Measurements from ENCODE around the gene ATOX1. TPM values are rescaled to one million over a fixed set of nuclear protein-coding genes. Genes with fewer than 3 reads are reported as not detected.

ATOX1 gene, protein sequence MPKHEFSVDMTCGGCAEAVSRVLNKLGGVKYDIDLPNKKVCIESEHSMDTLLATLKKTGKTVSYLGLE
- total RNA-seq (2013; cell fraction: nucleolus; rRNA removed), result 94.2 and 105 TPM in 2 replicates
- 136 and 139 TPM in 2 replicates for total RNA-seq (2014; rRNA removed)
- 130 and 139 TPM in 2 replicates for total RNA-seq (2014; rRNA removed; fragmentation: Illumina TruSeq; extraction: Trizol)
- total RNA-seq (2021), result 140 and 158 TPM in 2 replicates
- polyA plus RNA-seq (2011; ENCODE audit: low read depth), result 89.5 TPM
- 94.4 and 161 TPM in 2 replicates for polyA plus RNA-seq (2011; rRNA removed)
- polyA plus RNA-seq (2011; cell fraction: cytosol; rRNA removed), result 375 and 451 TPM in 2 replicates
- 134 and 141 TPM in 2 replicates for polyA plus RNA-seq (2011; cell fraction: nucleus; rRNA removed)
- polyA plus RNA-seq (2012), result 153 and 189 TPM in 2 replicates
- 138 and 231 TPM in 2 replicates for polyA plus RNA-seq (2014; fragmentation: Illumina TruSeq; extraction: Trizol)
- polyA plus RNA-seq (2014; fragmentation: Nextera tagmentation; extraction: Ambion mirVana), result 100 to 1,000 TPM; 576 to 642 TPM
- polyA plus RNA-seq (2014; rRNA removed), result 237 and 259 TPM in 2 replicates
- polyA plus RNA-seq (2016; fragmentation: Nextera tagmentation; extraction: Ambion mirVana), result 100 to 1,000 TPM; 377 to 419 TPM
- 179 and 269 TPM in 2 replicates for polyA minus RNA-seq (2011; rRNA and poly(A)+ RNA removed)
- polyA minus RNA-seq (2011; cell fraction: cytosol; rRNA and poly(A)+ RNA removed), result 52.4 and 56.0 TPM in 2 replicates
- 54.5 and 83.6 TPM in 2 replicates for polyA minus RNA-seq (2011; cell fraction: nucleus; rRNA and poly(A)+ RNA removed)
- Bru-seq, nascent RNA, result percentile 86 among the genes with signal in this experiment
- percentile 73 among the genes with signal in this experiment for BruChase-seq, experiment 1, labeled RNA remaining after a 6-hour chase
- percentile 80 among the genes with signal in this experiment for BruChase-seq, experiment 2, labeled RNA remaining after a 2-hour chase
- long read RNA-seq, experiment 1, transcript ATOX1-201 (4 exons, 488 nt), result major isoform, 78 of 92 reads
- long read RNA-seq, experiment 1, partial matches to known transcripts, result 0 of 92 reads
- long read RNA-seq, experiment 1, other reads (novel, unspliced or antisense), result 12 of 92 reads
- long read RNA-seq, experiment 2, transcript ATOX1-201 (4 exons, 488 nt), result major isoform, 146 of 171 reads
- long read RNA-seq, experiment 2, partial matches to known transcripts, result 2 of 171 reads
- long read RNA-seq, experiment 2, other reads (novel, unspliced or antisense), result 20 of 171 reads

DNA sequence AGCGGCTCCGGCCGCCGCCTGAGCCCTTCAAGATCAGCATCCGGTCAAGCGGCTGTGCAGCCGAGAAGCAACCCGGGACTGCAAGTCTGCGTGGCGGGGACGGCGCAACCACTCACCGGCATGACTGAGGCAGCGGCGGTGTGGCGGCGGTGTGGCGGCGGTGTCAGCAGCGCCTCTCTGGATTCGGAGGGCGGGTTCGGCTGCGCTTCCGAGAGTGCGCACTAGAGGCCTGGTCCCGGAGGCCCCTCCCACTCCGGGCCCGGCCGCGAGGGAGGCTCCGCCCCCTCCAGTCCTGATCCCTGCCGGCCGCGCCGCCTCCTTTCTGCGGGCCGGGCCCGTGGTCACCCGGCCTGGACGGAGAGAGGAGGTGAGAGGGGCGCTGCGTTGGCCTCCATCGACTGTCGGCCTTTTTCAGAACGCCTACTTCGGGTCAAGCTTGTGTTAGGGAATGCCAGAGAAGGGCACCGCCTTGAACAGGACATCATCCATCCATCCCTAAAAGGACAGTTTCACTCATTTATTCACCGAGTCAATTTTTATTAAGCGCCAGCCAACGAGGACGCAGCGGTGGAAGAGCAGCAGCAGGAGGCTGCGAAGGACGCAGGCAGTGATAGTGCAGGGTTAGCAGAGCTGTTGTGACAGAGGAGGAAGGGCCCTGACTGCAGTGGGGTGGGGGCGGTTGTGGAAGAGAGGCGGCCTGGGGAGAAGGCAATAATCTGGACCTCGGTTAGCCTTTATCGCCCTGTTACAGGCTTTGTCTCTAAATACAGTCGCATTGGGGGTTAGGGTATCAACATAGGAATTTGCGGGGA is at the start of gene ATOX1:
TSS of gene ATOX1 (minus strand) at position 202 of the 812 bp plus-strand sequence. CDS start at position 122, 80 bp downstream.
- WGBS (ENCODE audit: insufficient coverage, insufficient replicate concordance, low lambda C conversion rate, missing lambda C conversion rate), result 6% methylated on average over 51 of the region's 61 CpGs
- BruUV-seq (replicated peaks), result no TSS peak
- RAD21 ChIA-PET (ENCODE audit: unreplicated experiment), result interaction anchor here (9.0 kb wide), 1 partner anchor 14 kb away, joined by 90 read pairs; the partner anchor contains the start of gene G3BP1
- peak within 1 kb of the TSS; percentile 98 for H3K4me3 ChIP-seq
- H3K79me2 ChIP-seq (ENCODE audit: control insufficient read depth, insufficient read depth, low read length), result peaks cover 42% of the 10 kb centered on the region
- in situ Hi-C loops (cut with MboI), result no loop called here
- H4K20me1 ChIP-seq (ENCODE audit: control insufficient read depth, insufficient read depth), result no peaks in the 10 kb centered on the region
- CTCF ChIA-PET, result interaction anchor here (0.8 to 2.5 kb wide), 5 partner anchors 10 to 100 kb away, joined by 3 to 10 read pairs (median 6); no protein-coding TSS in a partner anchor
- peak within 1 kb of the TSS; percentile 98 for H3K9ac ChIP-seq (ENCODE audit: control insufficient read depth, insufficient read depth, low read length)
- intact Hi-C loops (cut with micrococcal nuclease; ENCODE audit: unreplicated experiment), result loop anchor here (1.0 kb wide), 1 partner anchor 13 kb away; the partner anchor contains the start of gene G3BP1
- peak within 1 kb of the TSS; percentile 99 for H2AFZ ChIP-seq (ENCODE audit: control insufficient read depth, low read depth, low read length)
- SMC1A ChIA-PET (ENCODE audit: uncharacterized antibody, unreplicated experiment), result interaction anchor here (1.2 to 3.2 kb wide), 4 partner anchors 9 to 38 kb away, joined by 3 to 17 read pairs (median 10); no protein-coding TSS in a partner anchor
- peak; percentile 58 for DNase-seq (ENCODE audit: low read depth, low spot score)
- peak within 1 kb of the TSS; percentile 86 for H3K27ac ChIP-seq (ENCODE audit: control insufficient read depth, insufficient read depth)
- ATAC-seq, result peak; percentile 96
- peak within 1 kb of the TSS; percentile 100 for H3K4me2 ChIP-seq (ENCODE audit: control insufficient read depth, insufficient read depth)
- H3K4me1 ChIP-seq (ENCODE audit: control insufficient read depth, insufficient read depth, low read length), result peaks cover 23% of the 10 kb centered on the region
- H3K9me3 ChIP-seq (replicated peaks; ENCODE audit: control insufficient read depth, insufficient read depth, low read length), result no peaks in the 10 kb centered on the region
- peak; percentile 59 for FAIRE-seq
- H3K36me3 ChIP-seq (ENCODE audit: control insufficient read depth in 2 of 2, insufficient read depth in 2 of 2, low read length in 1 of 2), result no peaks in the 10 kb centered on the region
- POLR2A ChIA-PET, result interaction anchor here (0.6 to 14.3 kb wide), 8 partner anchors 8 to 1805 kb away, joined by 3 to 241 read pairs (median 5); partner anchors contain the start of gene G3BP1
- H3K27me3 ChIP-seq (replicated peaks in 1 of 2; ENCODE audit: control insufficient read depth in 2 of 2, insufficient read depth in 2 of 2, low read length in 1 of 2), result no peaks in the 10 kb centered on the region
- no peak for TF ChIP-seq ZNF592 (IDR thresholded peaks at IDR 0.05)
- TF ChIP-seq TAF1 (IDR thresholded peaks at IDR 0.05; ENCODE audit: borderline replicate concordance, low read depth, low read length), result peak; percentile 96
- TF ChIP-seq SP1 (IDR thresholded peaks at IDR 0.05; ENCODE audit: low read depth, low read length), result peak; percentile 43
- TF ChIP-seq EGR1 (IDR thresholded peaks at IDR 0.05; ENCODE audit: borderline replicate concordance in 1 of 2, low read depth in 2 of 2, low read length in 2 of 2), result peak in 1 of 2 experiments; percentile 28; a peak in 1 of 3 replicates
- TF ChIP-seq KAT2A (conservative IDR thresholded peaks at IDR 0.05; ENCODE audit: control insufficient read depth, low read depth, low read length), result no peak
- TF ChIP-seq, protein P1, sequence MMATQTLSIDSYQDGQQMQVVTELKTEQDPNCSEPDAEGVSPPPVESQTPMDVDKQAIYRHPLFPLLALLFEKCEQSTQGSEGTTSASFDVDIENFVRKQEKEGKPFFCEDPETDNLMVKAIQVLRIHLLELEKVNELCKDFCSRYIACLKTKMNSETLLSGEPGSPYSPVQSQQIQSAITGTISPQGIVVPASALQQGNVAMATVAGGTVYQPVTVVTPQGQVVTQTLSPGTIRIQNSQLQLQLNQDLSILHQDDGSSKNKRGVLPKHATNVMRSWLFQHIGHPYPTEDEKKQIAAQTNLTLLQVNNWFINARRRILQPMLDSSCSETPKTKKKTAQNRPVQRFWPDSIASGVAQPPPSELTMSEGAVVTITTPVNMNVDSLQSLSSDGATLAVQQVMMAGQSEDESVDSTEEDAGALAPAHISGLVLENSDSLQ (IDR thresholded peaks at IDR 0.05), result peak; percentile 46; the same call in 1 of the 2 replicates
- TF ChIP-seq SMC3 (IDR thresholded peaks at IDR 0.05; ENCODE audit: borderline replicate concordance, low read length), result no peak
- TF ChIP-seq RBBP5 (conservative IDR thresholded peaks at IDR 0.05), result no peak
- peak; percentile 18; the same call in 1 of the 2 replicates for TF ChIP-seq PAX5 (IDR thresholded peaks at IDR 0.05; ENCODE audit: borderline replicate concordance, low read depth, low read length)
- peak; percentile 57 for TF ChIP-seq NRF1 (conservative IDR thresholded peaks at IDR 0.05; ENCODE audit: low read depth, low read length)
- TF ChIP-seq ZNF274 (IDR thresholded peaks at IDR 0.05; ENCODE audit: insufficient read depth, insufficient read length), result no peak
- TF ChIP-seq, protein P2, sequence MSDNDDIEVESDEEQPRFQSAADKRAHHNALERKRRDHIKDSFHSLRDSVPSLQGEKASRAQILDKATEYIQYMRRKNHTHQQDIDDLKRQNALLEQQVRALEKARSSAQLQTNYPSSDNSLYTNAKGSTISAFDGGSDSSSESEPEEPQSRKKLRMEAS (IDR thresholded peaks at IDR 0.05; ENCODE audit: low read depth, low read length), result peak; percentile 44; the same call in 1 of the 2 replicates
